Spleen (tissue), 7 donors: ENCODE results near the gene ZNF385B.

Source experiments
- POLR2A ChIP-seq, 3 donors: fragments of 450-650 bp; IDR thresholded peaks; one replicate each; pipeline ENCODE4 v1.5.1; 2017; ENCODE audit warnings: antibody characterized with exemption in 3 of 3, mild to moderate bottlenecking in 1 of 3
- POLR2AphosphoS5 ChIP-seq, 3 donors: sonication (generic); formaldehyde crosslinking; IDR thresholded peaks; one replicate each; pipeline ENCODE4 v1.5.1; 2017; ENCODE audit warnings: antibody characterized with exemption in 3 of 3
- TF ChIP-seq, protein P1 (sequence below), 11 experiments: fragments of 200-600 bp in 7 of 11; fragments of 450-650 bp in 4 of 11; sonication (generic) in 4 of 11; IDR thresholded peaks in 8 of 11; conservative IDR thresholded peaks in 3 of 11; 1 replicate in 7 of 11; 2 replicates in 4 of 11; pipeline versions ENCODE4 v1.4.0 to v1.8.0; 2016 to 2021; ENCODE audit warnings: antibody characterized with exemption in 11 of 11, inconsistent platforms in 4 of 11, mild to moderate bottlenecking in 1 of 11
- donor health status: DM: no; HTN: no; CAD: no; lungs with moderate emphysema.
- donor health status: DM: no; HTN: no; CAD: no.
- donor health status: DM: no; HTN: no; CAD: no.

DNA sequence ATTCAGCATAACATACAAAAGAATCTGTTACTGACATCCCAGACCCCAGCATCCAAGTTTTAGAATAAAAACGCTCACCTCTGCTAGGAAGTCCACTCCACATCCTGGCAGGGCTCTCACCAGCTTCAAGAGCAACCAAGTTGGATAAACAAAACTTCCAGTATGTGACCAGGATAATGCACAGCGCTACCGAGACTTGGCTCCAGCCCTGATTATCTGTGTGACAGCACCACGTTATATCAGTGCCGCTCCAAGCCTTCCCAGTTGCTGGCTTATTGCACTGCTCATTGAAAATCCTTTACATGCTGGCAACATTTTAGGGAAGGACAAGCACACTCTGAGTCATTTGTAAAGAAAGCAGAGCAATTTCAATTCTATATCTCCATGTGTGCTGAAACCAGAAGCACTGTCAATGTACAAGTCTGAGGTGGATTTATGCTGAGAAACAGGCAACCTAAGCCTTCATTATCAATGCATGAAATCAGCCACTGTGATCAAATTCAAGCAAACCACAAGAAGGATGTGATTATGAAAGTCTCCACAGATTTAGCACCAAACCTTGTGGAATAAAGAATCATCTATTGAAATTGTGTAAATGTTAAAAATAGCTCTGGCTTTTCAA, 115.7 kb downstream of the ZNF385B start:
- TF ChIP-seq, protein P1, sequence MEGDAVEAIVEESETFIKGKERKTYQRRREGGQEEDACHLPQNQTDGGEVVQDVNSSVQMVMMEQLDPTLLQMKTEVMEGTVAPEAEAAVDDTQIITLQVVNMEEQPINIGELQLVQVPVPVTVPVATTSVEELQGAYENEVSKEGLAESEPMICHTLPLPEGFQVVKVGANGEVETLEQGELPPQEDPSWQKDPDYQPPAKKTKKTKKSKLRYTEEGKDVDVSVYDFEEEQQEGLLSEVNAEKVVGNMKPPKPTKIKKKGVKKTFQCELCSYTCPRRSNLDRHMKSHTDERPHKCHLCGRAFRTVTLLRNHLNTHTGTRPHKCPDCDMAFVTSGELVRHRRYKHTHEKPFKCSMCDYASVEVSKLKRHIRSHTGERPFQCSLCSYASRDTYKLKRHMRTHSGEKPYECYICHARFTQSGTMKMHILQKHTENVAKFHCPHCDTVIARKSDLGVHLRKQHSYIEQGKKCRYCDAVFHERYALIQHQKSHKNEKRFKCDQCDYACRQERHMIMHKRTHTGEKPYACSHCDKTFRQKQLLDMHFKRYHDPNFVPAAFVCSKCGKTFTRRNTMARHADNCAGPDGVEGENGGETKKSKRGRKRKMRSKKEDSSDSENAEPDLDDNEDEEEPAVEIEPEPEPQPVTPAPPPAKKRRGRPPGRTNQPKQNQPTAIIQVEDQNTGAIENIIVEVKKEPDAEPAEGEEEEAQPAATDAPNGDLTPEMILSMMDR (IDR thresholded peaks at IDR 0.05 in 8 of 11, conservative IDR thresholded peaks at IDR 0.05 in 3 of 11): no peak
- TF ChIP-seq POLR2AphosphoS5 (IDR thresholded peaks at IDR 0.05): no peak
- no peak for TF ChIP-seq POLR2A (IDR thresholded peaks at IDR 0.05)
